Mesothelial cell of epicardium (in vitro differentiated cells): ENCODE results near the gene SEMA5A. TPM values are rescaled to one million over a fixed set of nuclear protein-coding genes. Genes with fewer than 3 reads are reported as not detected.

Experiments
- DNase-seq, 2 experiments: peaks; one replicate each; pipeline ENCODE4 v3.0.0; 2021; ENCODE audit warnings: low spot score in 2 of 2; ENCODE audit not compliant: unreplicated experiment in 2 of 2
- H3K27ac Mint-ChIP-seq: 2 replicates; pipeline ENCODE4 v1.8.0; 2021; ENCODE audit warnings: mixed read lengths
- H3K27me3 Mint-ChIP-seq: 2 replicates; pipeline ENCODE4 v1.8.0; 2021; ENCODE audit warnings: low read depth, mixed read lengths
- H3K36me3 Mint-ChIP-seq: 2 replicates; pipeline ENCODE4 v1.8.0; 2021; ENCODE audit warnings: mixed read lengths
- H3K4me1 Mint-ChIP-seq: 2 replicates; pipeline ENCODE4 v1.8.0; 2021; ENCODE audit warnings: mixed read lengths
- H3K4me3 Mint-ChIP-seq: 2 replicates; pipeline ENCODE4 v1.8.0; 2021; ENCODE audit warnings: mild to moderate bottlenecking, moderate library complexity, mixed read lengths
- H3K9me3 Mint-ChIP-seq: 2 replicates; pipeline ENCODE4 v1.8.0; 2021; ENCODE audit warnings: mixed read lengths
- CTCF ChIP-seq: fragments of 200-600 bp; sonication (generic); IDR thresholded peaks from one replicate; pipeline ENCODE4 v1.5.0; 2021; ENCODE audit warnings: antibody characterized with exemption; ENCODE audit not compliant: unreplicated experiment
- total RNA-seq: library from RNA; stranded (reverse); gene quantifications from 3 replicates; pipeline ENCODE4 v1.2.1, GENCODE V29; 2021

Gene SEMA5A
- total RNA-seq, 1 donor from 2014 or later = 26.7 TPM

DNA sequence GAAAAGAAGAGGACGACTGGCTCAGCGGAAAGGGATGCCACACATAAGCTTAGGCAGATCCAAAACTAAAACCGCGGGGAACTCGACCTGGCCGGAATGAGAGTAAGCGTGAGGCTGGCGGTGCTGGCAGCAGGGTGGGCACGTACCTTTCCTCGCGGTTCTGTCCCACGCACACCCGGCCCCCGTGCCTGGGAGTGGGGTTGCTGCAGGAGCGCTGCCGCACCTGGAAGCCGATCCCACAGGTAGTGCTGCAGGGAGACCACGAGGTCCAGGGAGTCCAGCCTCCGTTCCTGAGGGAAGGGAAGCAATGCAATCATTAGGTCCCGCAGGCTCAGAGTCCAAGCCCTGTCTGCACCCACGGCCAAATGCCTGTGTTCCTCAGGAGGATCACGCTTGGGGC is 427.0 kb downstream of the SEMA5A start:
- Mint-ChIP-seq H3K4me3 (no peak overlapping the region), H3K27ac (no peak overlapping the region), H3K9me3 (peaks cover 19% of the 10 kb centered on the region), H3K36me3 (peaks cover 19% of the 10 kb centered on the region), H3K27me3 (no peaks in the 10 kb centered on the region), H3K4me1 (peaks cover 6% of the 10 kb centered on the region)
- TF ChIP-seq CTCF = no peak
- no peak for DNase-seq

DNA sequence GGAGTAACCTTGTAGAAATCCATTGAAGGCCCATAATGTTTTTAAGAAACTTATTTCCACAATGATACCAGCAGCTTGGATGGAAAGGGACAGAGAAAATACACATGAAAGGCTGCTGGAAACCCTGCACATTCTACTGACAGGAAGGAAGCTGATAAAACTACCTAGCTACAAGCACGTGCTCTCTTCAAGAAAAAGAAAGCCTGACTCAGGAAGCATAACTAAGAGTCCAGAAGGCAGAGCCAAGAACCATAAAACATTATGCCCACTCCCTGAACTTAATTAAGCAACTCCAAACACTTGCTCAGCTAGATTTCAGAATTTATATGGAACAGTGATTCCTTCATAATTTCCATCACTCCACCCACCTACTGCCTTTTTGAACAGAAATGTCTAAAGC is 430.8 kb downstream of the SEMA5A start:
- Mint-ChIP-seq H3K27ac (no peak overlapping the region), H3K27me3 (no peaks in the 10 kb centered on the region), H3K4me3 (no peak overlapping the region), H3K4me1 (no peaks in the 10 kb centered on the region), H3K9me3 (peaks cover 23% of the 10 kb centered on the region), H3K36me3 (peaks cover 22% of the 10 kb centered on the region)
- no peak for TF ChIP-seq CTCF
- DNase-seq = no peak

DNA sequence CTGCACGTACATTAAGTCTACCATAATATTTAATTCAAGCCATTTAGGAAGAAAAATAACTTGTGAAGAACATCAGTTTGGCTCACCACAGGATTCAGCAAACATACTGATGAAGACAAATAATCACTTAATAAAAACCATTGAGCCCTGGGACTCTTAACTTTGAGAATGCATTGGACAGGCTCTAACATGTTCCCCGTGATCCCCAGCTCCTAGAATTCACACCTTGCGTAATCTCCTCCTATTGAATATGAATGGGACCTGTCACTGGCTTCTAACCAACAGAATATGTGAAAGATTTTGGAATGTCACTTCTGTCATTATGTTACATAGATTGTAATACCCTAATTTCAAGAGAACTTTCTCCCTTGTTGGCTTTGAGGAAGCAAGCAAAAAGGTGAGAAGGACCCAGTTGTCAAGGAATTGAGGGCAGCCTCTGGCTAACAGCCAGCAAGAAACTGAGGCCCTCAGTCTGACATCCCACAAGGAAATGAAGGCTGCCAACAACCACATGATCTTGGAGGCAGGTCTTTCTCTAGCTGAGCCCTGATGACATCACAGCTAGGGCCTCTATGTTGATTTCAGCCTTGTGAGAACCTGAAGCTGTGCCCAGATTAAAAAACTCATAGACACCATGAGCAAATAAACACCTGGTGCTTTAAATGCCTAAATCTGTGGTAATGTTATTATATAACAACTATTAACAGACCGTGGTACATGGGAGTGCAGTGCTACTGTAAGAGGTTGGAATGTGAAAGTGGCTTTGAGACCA is 433.2 kb downstream of the SEMA5A start:
- Mint-ChIP-seq H3K4me1 (no peaks in the 10 kb centered on the region), H3K27ac (no peak overlapping the region), H3K27me3 (no peaks in the 10 kb centered on the region), H3K9me3 (peaks cover 23% of the 10 kb centered on the region), H3K36me3 (peaks cover 22% of the 10 kb centered on the region), H3K4me3 (no peak overlapping the region)
- DNase-seq = no peak
- TF ChIP-seq CTCF = no peak

DNA sequence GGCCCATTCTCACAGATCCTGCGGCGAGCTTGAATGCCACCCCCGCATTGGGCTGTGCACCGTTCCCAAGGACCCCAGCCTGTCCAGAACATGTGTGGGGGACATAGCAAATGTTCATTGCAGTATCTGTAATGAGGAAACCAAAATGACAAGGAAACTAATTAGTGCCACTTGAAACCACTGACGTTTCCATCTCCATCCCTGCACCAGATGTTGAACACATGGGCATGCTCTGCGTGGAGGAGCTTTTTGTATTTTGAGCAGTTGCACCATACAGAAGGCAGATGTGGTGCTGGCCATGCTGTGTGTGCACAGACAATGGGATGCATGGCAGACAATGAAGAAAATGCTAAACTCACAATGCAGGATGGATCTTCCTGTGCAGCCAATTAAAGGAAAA is 437.7 kb downstream of the SEMA5A start:
- H3K27ac Mint-ChIP-seq = no peak overlapping the region
- peaks cover 4% of the 10 kb centered on the region for H3K4me1 Mint-ChIP-seq
- no peaks in the 10 kb centered on the region for H3K27me3 Mint-ChIP-seq
- no peak overlapping the region for H3K4me3 Mint-ChIP-seq
- H3K36me3 Mint-ChIP-seq = peaks cover 2% of the 10 kb centered on the region
- no peak for DNase-seq
- no peaks in the 10 kb centered on the region for H3K9me3 Mint-ChIP-seq
- TF ChIP-seq CTCF = no peak

DNA sequence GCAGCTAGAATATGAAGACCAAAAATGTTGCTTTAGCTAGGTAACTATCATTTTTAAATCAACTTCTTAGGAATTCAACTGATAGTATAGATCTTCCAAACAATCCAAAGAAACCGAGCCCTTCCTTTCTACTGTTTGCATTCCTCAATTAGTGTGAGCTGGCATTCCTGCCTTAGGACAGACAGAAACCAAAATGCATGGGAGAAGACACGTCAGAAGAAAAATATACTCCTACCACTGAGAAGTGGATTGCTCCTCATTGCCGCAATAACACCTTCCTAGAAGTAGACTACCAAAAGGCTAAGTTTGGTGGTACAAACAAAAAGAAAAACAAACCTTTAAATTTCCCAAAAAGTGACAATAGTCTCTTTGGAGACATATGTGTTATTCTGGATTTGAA is 440.0 kb downstream of the SEMA5A start:
- no peak for TF ChIP-seq CTCF
- no peaks in the 10 kb centered on the region for H3K27me3 Mint-ChIP-seq
- H3K9me3 Mint-ChIP-seq = no peaks in the 10 kb centered on the region
- H3K36me3 Mint-ChIP-seq = no peaks in the 10 kb centered on the region
- no peak for DNase-seq
- H3K4me3 Mint-ChIP-seq = no peak overlapping the region
- H3K4me1 Mint-ChIP-seq = peaks cover 4% of the 10 kb centered on the region
- H3K27ac Mint-ChIP-seq = no peak overlapping the region
